GM12878 (cell line): Measurements from ENCODE around the gene SSBP2. TPM values are rescaled to one million over a fixed set of nuclear protein-coding genes. Genes with fewer than 3 reads are reported as not detected.

Experiments
- ATAC-seq: fragments of 200-7000 bp; cut with Tn5 transposase; 3 replicates; pipeline ENCODE4 v1.9.1; 2020; ENCODE audit warnings: mild to moderate bottlenecking, moderate library complexity
- BruUV-seq: library from RNA; stranded (reverse); fragments of 400-500 nt; replicated peaks from 2 replicates; lab custom pipeline; 2021; lab: Mats Ljungman, UMichigan
- CTCF ChIA-PET: fragments of 300-600 bp; sonication (Branson Sonifier 250); formaldehyde crosslinking; extraction: SDS; loops from one replicate; lab custom pipeline; 2021; ENCODE audit warnings: inconsistent platforms; lab: Yijun Ruan, JAX
- POLR2A ChIA-PET: fragments of 350-600 bp; formaldehyde crosslinking; extraction: SDS; loops from one replicate; lab custom pipeline; 2021; ENCODE audit warnings: inconsistent platforms; lab: Charles Lee
- RAD21 ChIA-PET: fragments of 300-600 bp; sonication (Branson Sonifier 250); formaldehyde crosslinking; loops from one replicate; lab custom pipeline; 2023; ENCODE audit warnings: antibody characterized with exemption; ENCODE audit not compliant: unreplicated experiment; lab: Charles Lee
- SMC1A ChIA-PET: fragments of 300-600 bp; sonication (Branson Sonifier 250); formaldehyde crosslinking; loops from one replicate; lab custom pipeline; 2023; ENCODE audit not compliant: unreplicated experiment, uncharacterized antibody; lab: Charles Lee
- DNase-seq: peaks from one replicate; pipeline ENCODE4 v3.0.0-alpha.2; 2011; ENCODE audit warnings: low read depth, low spot score
- FAIRE-seq: peaks from 3 replicates; lab custom pipeline; 2011; peaks lifted over from hg19 to GRCh38; lab: Jason Lieb, UNC
- H2AFZ ChIP-seq: 2 replicates; pipeline ENCODE4 v1.6.0; 2011; ENCODE audit warnings: low read depth, low read length, control low read depth; ENCODE audit not compliant: control insufficient read depth
- H3K27ac ChIP-seq: 2 replicates; pipeline ENCODE4 v1.5.1; 2011; ENCODE audit warnings: control low read depth; ENCODE audit not compliant: control insufficient read depth, insufficient read depth
- H3K27me3 ChIP-seq, 2 experiments: replicated peaks in 1 of 2; 2 replicates each; pipeline versions ENCODE4 v1.6.0 to v1.6.1; 2011; ENCODE audit warnings: low read length in 1 of 2; ENCODE audit not compliant: control insufficient read depth in 2 of 2, insufficient read depth in 2 of 2
- H3K36me3 ChIP-seq, 2 experiments: 2 replicates each; pipeline ENCODE4 v1.5.1; 2011; ENCODE audit warnings: low read length in 1 of 2; ENCODE audit not compliant: control insufficient read depth in 2 of 2, insufficient read depth in 2 of 2
- H3K4me1 ChIP-seq: 2 replicates; pipeline ENCODE4 v1.6.1; 2011; ENCODE audit warnings: mild to moderate bottlenecking, low read length, moderate library complexity, mixed read lengths; ENCODE audit not compliant: control insufficient read depth, insufficient read depth
- H3K4me2 ChIP-seq: 2 replicates; pipeline ENCODE4 v1.6.0; 2011; ENCODE audit warnings: control low read depth; ENCODE audit not compliant: control insufficient read depth, insufficient read depth
- H3K4me3 ChIP-seq: fragments of 200-600 bp; sonication (generic); 2 replicates; pipeline ENCODE4 v1.5.1; 2016
- H3K79me2 ChIP-seq: 2 replicates; pipeline ENCODE4 v1.6.0; 2011; ENCODE audit warnings: low read length; ENCODE audit not compliant: control insufficient read depth, insufficient read depth
- H3K9ac ChIP-seq: 2 replicates; pipeline ENCODE4 v1.8.0; 2011; ENCODE audit warnings: low read length, control low read depth, mixed read lengths; ENCODE audit not compliant: control insufficient read depth, insufficient read depth
- H3K9me3 ChIP-seq: replicated peaks from 3 replicates; pipeline ENCODE4 v1.5.1; 2011; ENCODE audit warnings: mild to moderate bottlenecking, low read length; ENCODE audit not compliant: control insufficient read depth, insufficient read depth
- H4K20me1 ChIP-seq: 2 replicates; pipeline ENCODE4 v1.6.0; 2011; ENCODE audit not compliant: control insufficient read depth, insufficient read depth
- BMI1 ChIP-seq: fragments of 450-650 bp; IDR thresholded peaks from 2 replicates; pipeline ENCODE4 v1.6.1; 2016; ENCODE audit warnings: mild to moderate bottlenecking, moderate library complexity, borderline replicate concordance
- E2F8 ChIP-seq: fragments of 450-650 bp; IDR thresholded peaks from 2 replicates; pipeline ENCODE4 v1.6.1; 2018; ENCODE audit warnings: mild to moderate bottlenecking, low read depth, moderate library complexity; ENCODE audit not compliant: partially characterized antibody
- PAX8 ChIP-seq: fragments of 450-650 bp; IDR thresholded peaks from 2 replicates; pipeline ENCODE4 v1.6.1; 2017; ENCODE audit warnings: mild to moderate bottlenecking, moderate library complexity
- PKNOX1 ChIP-seq: fragments of 450-650 bp; IDR thresholded peaks from 2 replicates; pipeline ENCODE4 v1.6.1; 2016; ENCODE audit warnings: mild to moderate bottlenecking
- SMAD1 ChIP-seq: fragments of 450-650 bp; IDR thresholded peaks from 2 replicates; pipeline ENCODE4 v1.6.1; 2018; ENCODE audit warnings: mild to moderate bottlenecking, low read depth; ENCODE audit not compliant: partially characterized antibody
- STAT1 ChIP-seq: fragments of 450-650 bp; conservative IDR thresholded peaks from 2 replicates; pipeline ENCODE4 v1.6.1; 2014; ENCODE audit warnings: antibody characterized with exemption, mild to moderate bottlenecking
- TCF12 ChIP-seq: IDR thresholded peaks from 2 replicates; pipeline ENCODE4 v1.6.1; 2011; ENCODE audit warnings: low read depth, mild to moderate bottlenecking, low read length
- ZSCAN29 ChIP-seq: fragments of 450-650 bp; IDR thresholded peaks from 2 replicates; pipeline ENCODE4 v1.6.1; 2017; ENCODE audit warnings: mild to moderate bottlenecking, moderate library complexity
- whole genome bisulfite sequencing: methylation state at CpG from one replicate; pipeline ENCODE4 v1.1.6; 2016; ENCODE audit warnings: low lambda C conversion rate; ENCODE audit not compliant: insufficient replicate concordance, insufficient coverage; ENCODE audit errors: missing lambda C conversion rate; 5-methylcytosine and 5-hydroxymethylcytosine counted together
- in situ Hi-C: fragments of 300-500 bp; cut with MboI; formaldehyde crosslinking; loops from 9 replicates; pipeline ENCODE4 v1.14.3; 2018; ENCODE audit warnings: mixed read lengths
- intact Hi-C: fragments of 100-400 bp; cut with micrococcal nuclease; formaldehyde crosslinking; loops from one replicate; pipeline ENCODE4 v1.14.2; 2022; ENCODE audit not compliant: unreplicated experiment
- polyA plus RNA-seq, 11 experiments: library from polyadenylated mRNA; depleted of rRNA in 4 of 11; unstranded in 6 of 11; stranded (reverse) in 5 of 11; fragments of >200 nt; fragmentation: Nextera tagmentation in 4 of 11; fragmentation: Illumina TruSeq in 1 of 11; extraction: Ambion mirVana in 4 of 11; extraction: Trizol in 1 of 11; gene quantifications; 1 replicate in 1 of 11; 2 replicates in 10 of 11; pipeline versions ENCODE4 v1.2.1 to v1.2.3, GENCODE V29; 2011 to 2016; ENCODE audit warnings: inconsistent platforms in 2 of 11, missing spikeins in 2 of 11, low read depth in 1 of 11
- total RNA-seq, 4 experiments: library from RNA; depleted of rRNA in 3 of 4; stranded (reverse); fragments of >200 nt in 3 of 4; fragmentation: Illumina TruSeq in 1 of 4; extraction: Trizol in 1 of 4; gene quantifications; 2 replicates each; pipeline versions ENCODE4 v1.2.1 to v1.2.3, GENCODE V29; 2013 to 2021
- TF ChIP-seq, protein P1 (sequence below): IDR thresholded peaks from 2 replicates; pipeline ENCODE4 v1.6.1; 2011; ENCODE audit warnings: low read depth, low read length, improper control_type of control experiment, borderline replicate concordance

SSBP2 gene
- total and polyA plus RNA-seq, 10 of the 15 experiments (the other 5 are each of a cell fraction or from before 2014, with no cell fraction given): 52.2 to 132 (median 110) TPM

GRCh38 chr5:81554647-81555046 lies 196.2 kb downstream of the SSBP2 start (continued):
- TF ChIP-seq PAX8: no peak
- no peak for TF ChIP-seq ZSCAN29
- no peak for TF ChIP-seq E2F8
- no peak for TF ChIP-seq BMI1
- TF ChIP-seq TCF12: no peak
- TF ChIP-seq SMAD1: no peak
- TF ChIP-seq PKNOX1: no peak

GRCh38 chr5:81553567-81554212 lies 197.2 kb downstream of the SSBP2 start:
- no peaks in the 10 kb centered on the region for H3K27me3 ChIP-seq
- in situ Hi-C loops: no loop called here
- RAD21 ChIA-PET: no interaction called here

More at GRCh38 chr5:81553567-81554212, 197.2 kb downstream of the SSBP2 start:
- BruUV-seq: no TSS peak
- ChIA-PET SMC1A (no interaction called here), POLR2A (no interaction called here), CTCF (interaction anchor here (0.6 to 1.4 kb wide), 2 partner anchors 16 kb away, joined by 3 read pairs; no protein-coding TSS in a partner anchor)
- Histone ChIP-seq H2AFZ (no peak overlapping the region), H3K9me3 (no peaks in the 10 kb centered on the region), H3K4me2 (no peak overlapping the region), H3K79me2 (no peaks in the 10 kb centered on the region), H3K4me1 (no peaks in the 10 kb centered on the region), H4K20me1 (no peaks in the 10 kb centered on the region), H3K27ac (no peak overlapping the region), H3K4me3 (no peak overlapping the region), H3K9ac (no peak overlapping the region), H3K36me3 (no peaks in the 10 kb centered on the region)
- FAIRE-seq: no peak
- TF ChIP-seq STAT1: no peak
- TF ChIP-seq, protein P1, sequence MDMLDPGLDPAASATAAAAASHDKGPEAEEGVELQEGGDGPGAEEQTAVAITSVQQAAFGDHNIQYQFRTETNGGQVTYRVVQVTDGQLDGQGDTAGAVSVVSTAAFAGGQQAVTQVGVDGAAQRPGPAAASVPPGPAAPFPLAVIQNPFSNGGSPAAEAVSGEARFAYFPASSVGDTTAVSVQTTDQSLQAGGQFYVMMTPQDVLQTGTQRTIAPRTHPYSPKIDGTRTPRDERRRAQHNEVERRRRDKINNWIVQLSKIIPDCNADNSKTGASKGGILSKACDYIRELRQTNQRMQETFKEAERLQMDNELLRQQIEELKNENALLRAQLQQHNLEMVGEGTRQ: no peak
- intact Hi-C loops: no loop called here
- no peak for ATAC-seq
- no peak for DNase-seq
- 100% methylated on average over 1 of the region's 1 CpG for WGBS
